Stimulated activated CD8-positive, alpha-beta memory T cell treated with anti-CD3 and anti-CD28 coated beads, Interleukin-7, amount 100 ng/mL, for 24 hours (primary cell): ENCODE data around the gene ATL2.
"Not testable (repeated sequence)": the region's sequence is repeated elsewhere in the genome, so short reads cannot be mapped to it uniquely, and the experiment has no call there.

ENCODE experiments used
- DNase-seq: peaks from one replicate; pipeline ENCODE4 v3.0.0-alpha.2; 2020; ENCODE audit warnings: low read depth

Gene ATL2

GRCh38 chr2:38274286-38275276 lies 102.5 kb downstream of the ATL2 start:
- DNase-seq: no peak

- no peak for DNase-seq
Measured at GRCh38 chr2:38271697-38272096, 105.4 kb downstream of the ATL2 start.

- DNase-seq: no peak
Measured at GRCh38 chr2:38269421-38269820, 107.7 kb downstream of the ATL2 start.

- no peak for DNase-seq
Measured at GRCh38 chr2:38268691-38269327, 108.3 kb downstream of the ATL2 start.

GRCh38 chr2:38268001-38268400 lies 109.1 kb downstream of the ATL2 start:
- no peak for DNase-seq

GRCh38 chr2:38267270-38267925 lies 109.7 kb downstream of the ATL2 start:
- no peak for DNase-seq

GRCh38 chr2:38266382-38267061 lies 110.6 kb downstream of the ATL2 start:
- DNase-seq: no peak

- DNase-seq: no peak
Measured at GRCh38 chr2:38265461-38265860, 111.6 kb downstream of the ATL2 start.

GRCh38 chr2:38264396-38265221 lies 112.5 kb downstream of the ATL2 start:
- no peak for DNase-seq

- no peak for DNase-seq
Measured at GRCh38 chr2:38263293-38263692, 113.8 kb downstream of the ATL2 start.

GRCh38 chr2:38262069-38262871 lies 114.8 kb downstream of the ATL2 start:
- no peak for DNase-seq

GRCh38 chr2:38261569-38262068 lies 115.5 kb downstream of the ATL2 start:
- DNase-seq: no peak

- DNase-seq: no peak
Measured at GRCh38 chr2:38260972-38261371, 116.1 kb downstream of the ATL2 start.

- DNase-seq: no peak
Measured at GRCh38 chr2:38260469-38260868, 116.6 kb downstream of the ATL2 start.

- DNase-seq: no peak
Measured at GRCh38 chr2:38259311-38259710, 117.8 kb downstream of the ATL2 start.

- DNase-seq: not testable (repeated sequence)
Measured at GRCh38 chr2:38257680-38258079, 119.4 kb downstream of the ATL2 start.

GRCh38 chr2:38256610-38257009 lies 120.5 kb downstream of the ATL2 start:
- no peak for DNase-seq

GRCh38 chr2:38255211-38255610 lies 121.9 kb downstream of the ATL2 start:
- no peak for DNase-seq

GRCh38 chr2:38254796-38255195 lies 122.3 kb downstream of the ATL2 start:
- no peak for DNase-seq

- DNase-seq: no peak
Measured at GRCh38 chr2:38251940-38252339, 125.1 kb downstream of the ATL2 start.
